IMR-90 (cell line): ENCODE measurements around the gene ACYP2. TPM values are rescaled to one million over a fixed set of nuclear protein-coding genes. Genes with fewer than 3 reads are reported as not detected.

Experiments used
- ATAC-seq: fragments of 200-7000 bp; cut with Tn5 transposase; 2 replicates; pipeline ENCODE4 v1.9.1; 2020; ENCODE audit warnings: low read depth, mild to moderate bottlenecking, moderate library complexity
- BruUV-seq: library from RNA; stranded (reverse); fragments of 400-500 nt; replicated peaks from 2 replicates; lab custom pipeline; 2021; lab: Mats Ljungman, UMichigan
- CTCF ChIA-PET: fragments of 300-600 bp; formaldehyde crosslinking; extraction: SDS; loops from one replicate; lab custom pipeline; 2021; ENCODE audit warnings: antibody characterized with exemption; lab: Yijun Ruan, JAX
- POLR2A ChIA-PET: fragments of 300-600 bp; sonication (Branson Sonifier 250); formaldehyde crosslinking; loops from one replicate; lab custom pipeline; 2022; ENCODE audit warnings: antibody characterized with exemption; ENCODE audit not compliant: unreplicated experiment; lab: Charles Lee
- DNase-seq: peaks from one replicate; pipeline ENCODE4 v3.0.0; 2013
- H2AFZ ChIP-seq: replicated peaks from 2 replicates; pipeline ENCODE3; 2013; ENCODE audit warnings: low read length, mild to moderate bottlenecking; ENCODE audit not compliant: poor library complexity
- H2AK5ac ChIP-seq: 2 replicates; pipeline ENCODE4 v1.6.1; 2013; ENCODE audit warnings: low read depth, low read length, inconsistent platforms
- H2AK9ac ChIP-seq: replicated peaks from 2 replicates; pipeline ENCODE3; 2013; ENCODE audit warnings: mild to moderate bottlenecking, low read depth, low read length, moderate library complexity; ENCODE audit not compliant: poor library complexity
- H2BK120ac ChIP-seq: 2 replicates; pipeline ENCODE4 v1.6.1; 2013; ENCODE audit warnings: low read depth, low read length, inconsistent platforms
- H2BK15ac ChIP-seq: 3 replicates; pipeline ENCODE4 v1.6.1; 2013; ENCODE audit warnings: low read depth, low read length, inconsistent platforms
- H2BK20ac ChIP-seq: 2 replicates; pipeline ENCODE4 v1.6.1; 2013; ENCODE audit warnings: low read depth, mild to moderate bottlenecking, inconsistent platforms, low read length, moderate library complexity
- H2BK5ac ChIP-seq: 2 replicates; pipeline ENCODE4 v1.6.1; 2013; ENCODE audit warnings: mild to moderate bottlenecking, low read depth, low read length, inconsistent platforms; ENCODE audit not compliant: poor library complexity, severe bottlenecking
- H3K14ac ChIP-seq: replicated peaks from 2 replicates; pipeline ENCODE4 v1.6.1; 2013; ENCODE audit warnings: low read depth, low read length, inconsistent platforms
- H3K18ac ChIP-seq: 2 replicates; pipeline ENCODE4 v1.6.1; 2013; ENCODE audit warnings: low read depth, low read length, control low read depth
- H3K23ac ChIP-seq: 2 replicates; pipeline ENCODE4 v1.6.1; 2013; ENCODE audit warnings: low read depth, low read length, inconsistent platforms
- H3K27ac ChIP-seq: 2 replicates; pipeline ENCODE4 v1.5.1; 2013; ENCODE audit warnings: mild to moderate bottlenecking, control low read depth, low read length; ENCODE audit not compliant: insufficient read depth
- H3K27me3 ChIP-seq: 2 replicates; pipeline ENCODE4 v1.6.1; 2013; ENCODE audit warnings: low read length; ENCODE audit not compliant: control insufficient read depth, insufficient read depth
- H3K36me3 ChIP-seq: 2 replicates; pipeline ENCODE4 v1.6.1; 2013; ENCODE audit warnings: low read length, mixed read lengths; ENCODE audit not compliant: control insufficient read depth, insufficient read depth
- H3K4ac ChIP-seq: 2 replicates; pipeline ENCODE4 v1.6.1; 2013; ENCODE audit warnings: low read depth, low read length, inconsistent platforms
- H3K4me1 ChIP-seq: 2 replicates; pipeline ENCODE4 v1.6.1; 2013; ENCODE audit warnings: low read length, mixed read lengths; ENCODE audit not compliant: control insufficient read depth, insufficient read depth
- H3K4me2 ChIP-seq: 2 replicates; pipeline ENCODE4 v1.6.1; 2013; ENCODE audit warnings: low read depth, mild to moderate bottlenecking, control low read depth, low read length, moderate library complexity
- H3K4me3 ChIP-seq: 2 replicates; pipeline ENCODE4 v1.5.1; 2013; ENCODE audit warnings: low read depth, mild to moderate bottlenecking, control low read depth, low read length, moderate library complexity; ENCODE audit not compliant: insufficient read depth
- H3K56ac ChIP-seq: 2 replicates; pipeline ENCODE4 v1.6.1; 2013; ENCODE audit warnings: low read length, inconsistent platforms; ENCODE audit not compliant: insufficient read depth; ENCODE audit errors: extremely low read depth
- H3K79me1 ChIP-seq, 2 experiments: 2 replicates each; pipeline ENCODE4 v1.6.1; 2013; ENCODE audit warnings: low read length in 2 of 2, inconsistent platforms in 1 of 2, low read depth in 1 of 2
- H3K9ac ChIP-seq: 2 replicates; pipeline ENCODE4 v1.6.1; 2013; ENCODE audit warnings: low read depth, low read length, control low read depth
- H3K9me1 ChIP-seq: 2 replicates; pipeline ENCODE4 v1.6.1; 2013; ENCODE audit warnings: low read length, inconsistent platforms; ENCODE audit not compliant: insufficient read depth
- H3K9me3 ChIP-seq: 2 replicates; pipeline ENCODE4 v1.6.1; 2013; ENCODE audit warnings: low read length; ENCODE audit not compliant: control insufficient read depth, insufficient read depth
- H4K20me1 ChIP-seq: 2 replicates; pipeline ENCODE4 v1.6.1; 2013; ENCODE audit warnings: low read length, inconsistent platforms; ENCODE audit not compliant: insufficient read depth
- H4K5ac ChIP-seq: 2 replicates; pipeline ENCODE4 v1.6.1; 2013; ENCODE audit warnings: mild to moderate bottlenecking, low read depth, low read length, control low read depth
- H4K8ac ChIP-seq, 2 experiments: 2 replicates each; pipeline ENCODE4 v1.6.1; 2013; ENCODE audit warnings: low read depth in 2 of 2, low read length in 2 of 2, control low read depth in 1 of 2, inconsistent platforms in 1 of 2
- H4K91ac ChIP-seq: 2 replicates; pipeline ENCODE4 v1.6.1; 2013; ENCODE audit warnings: low read depth, low read length, inconsistent platforms; ENCODE audit not compliant: insufficient read depth
- BHLHE40 ChIP-seq: fragments of 150-350 bp; IDR thresholded peaks from 2 replicates; pipeline ENCODE4 v1.6.1; 2016; ENCODE audit warnings: mild to moderate bottlenecking, low read depth, low read length
- CEBPB ChIP-seq: IDR thresholded peaks from 2 replicates; pipeline ENCODE4 v1.6.1; 2012; ENCODE audit warnings: low read depth, low read length, improper control_type of control experiment
- CHD1 ChIP-seq: IDR thresholded peaks from 2 replicates; pipeline ENCODE4 v1.6.1; 2012; ENCODE audit warnings: low read depth, low read length, improper control_type of control experiment
- FOS ChIP-seq: fragments of 150-350 bp; IDR thresholded peaks from 2 replicates; pipeline ENCODE4 v1.6.1; 2016; ENCODE audit warnings: low read depth, low read length
- MAFK ChIP-seq: IDR thresholded peaks from 2 replicates; pipeline ENCODE4 v1.6.1; 2012; ENCODE audit warnings: low read depth, low read length, improper control_type of control experiment
- MAZ ChIP-seq: IDR thresholded peaks from 2 replicates; pipeline ENCODE4 v1.6.1; 2012; ENCODE audit warnings: low read depth, mild to moderate bottlenecking, low read length, improper control_type of control experiment, moderate library complexity, borderline replicate concordance
- MXI1 ChIP-seq: IDR thresholded peaks from 2 replicates; pipeline ENCODE4 v1.6.1; 2012; ENCODE audit warnings: low read depth, mild to moderate bottlenecking, low read length, moderate library complexity, borderline replicate concordance
- NFE2L2 ChIP-seq: fragments of 150-350 bp; IDR thresholded peaks from 2 replicates; pipeline ENCODE4 v1.6.1; 2016; ENCODE audit warnings: low read depth, mild to moderate bottlenecking, low read length
- POLR2A ChIP-seq: IDR thresholded peaks from 2 replicates; pipeline ENCODE4 v1.6.1; 2012; ENCODE audit warnings: mild to moderate bottlenecking, low read depth, low read length
- RAD21 ChIP-seq: IDR thresholded peaks from 2 replicates; pipeline ENCODE4 v1.6.1; 2012; ENCODE audit warnings: low read length, improper control_type of control experiment
- RCOR1 ChIP-seq: IDR thresholded peaks from 2 replicates; pipeline ENCODE4 v1.6.1; 2012; ENCODE audit warnings: mild to moderate bottlenecking, low read length, improper control_type of control experiment; ENCODE audit not compliant: insufficient replicate concordance
- RFX5 ChIP-seq: IDR thresholded peaks from 2 replicates; pipeline ENCODE4 v1.8.0; 2012; ENCODE audit warnings: low read depth, mild to moderate bottlenecking, low read length, moderate library complexity
- SMC3 ChIP-seq: fragments of 150-350 bp; IDR thresholded peaks from 2 replicates; pipeline ENCODE4 v1.6.1; 2016; ENCODE audit warnings: low read depth, mild to moderate bottlenecking, antibody characterized with exemption, low read length, moderate library complexity
- USF2 ChIP-seq: fragments of 150-350 bp; IDR thresholded peaks from 2 replicates; pipeline ENCODE4 v1.6.1; 2017; ENCODE audit warnings: mild to moderate bottlenecking, antibody characterized with exemption, low read length, low read depth
- WGBS, 2 experiments: methylation state at CpG; one replicate each; pipeline versions ENCODE4 v1.1.5 to v1.1.7; 2013; ENCODE audit warnings: missing lambda C conversion rate in 2 of 2; ENCODE audit not compliant: insufficient read length in 1 of 2; ENCODE audit errors: extremely low coverage in 2 of 2; 5-methylcytosine and 5-hydroxymethylcytosine counted together
- dilution Hi-C: fragments of 300-500 bp; cut with HindIII; formaldehyde crosslinking; loops from one replicate; pipeline ENCODE4 v1.14.3; 2018; ENCODE audit warnings: low sequenced_read_pairs; ENCODE audit not compliant: unreplicated experiment
- in situ Hi-C: fragments of 300-500 bp; cut with MboI; formaldehyde crosslinking; loops from 3 replicates; pipeline ENCODE4 v1.14.3; 2019; ENCODE audit warnings: low sequenced_read_pairs, inconsistent platforms, mixed read lengths
- intact Hi-C: fragments of 100-400 bp; cut with micrococcal nuclease; formaldehyde crosslinking; loops from 2 replicates; pipeline ENCODE4 v1.10.0; 2022
- polyA plus RNA-seq, 3 experiments: library from polyadenylated mRNA; depleted of rRNA; stranded (reverse); fragments of >200 nt; gene quantifications; 2 replicates each; pipeline ENCODE4 v1.2.3, GENCODE V29; 2012; ENCODE audit warnings: low replicate concordance in 1 of 3
- total RNA-seq: library from RNA; depleted of rRNA; stranded (reverse); fragments of >200 nt; gene quantifications from 2 replicates; pipeline ENCODE4 v1.2.3, GENCODE V29; 2012
- TF ChIP-seq, protein P1 (sequence below): conservative IDR thresholded peaks from 2 replicates; pipeline ENCODE4 v1.5.1; 2012; ENCODE audit warnings: mild to moderate bottlenecking, low read depth, low read length, improper control_type of control experiment
- TF ChIP-seq, protein P2 (sequence below): fragments of 150-350 bp; IDR thresholded peaks from 2 replicates; pipeline ENCODE4 v1.6.1; 2016; ENCODE audit warnings: low read depth, mild to moderate bottlenecking, low read length, moderate library complexity, borderline replicate concordance

The ACYP2 gene
- total and polyA plus RNA-seq, 2 of the 4 experiments (the other 2 are of a cell fraction) = 3.9 to 7.4 TPM

- ATAC-seq (no peak), DNase-seq (no peak)
- Histone ChIP-seq H3K14ac (no peak overlapping the region), H4K5ac (no peak overlapping the region), H3K23ac (no peak overlapping the region), H3K27me3 (peaks cover 2% of the 10 kb centered on the region; the same call in 1 of the 2 replicates), H4K20me1 (no peaks in the 10 kb centered on the region), H3K36me3 (no peaks in the 10 kb centered on the region), H3K56ac (no peak overlapping the region), H3K9me1 (no peaks in the 10 kb centered on the region), H3K79me1 (no peaks in the 10 kb centered on the region), H4K8ac (no peak overlapping the region), H2BK15ac (no peak overlapping the region), H3K9ac (no peak overlapping the region), H3K4ac (no peak overlapping the region), H3K9me3 (peaks cover 8% of the 10 kb centered on the region), H3K4me3 (no peak overlapping the region), H2BK120ac (no peak overlapping the region), H2AK5ac (no peak overlapping the region), H2BK5ac (no peak overlapping the region), H3K4me2 (no peak overlapping the region), H2BK20ac (no peak overlapping the region), H4K91ac (no peak overlapping the region), H2AK9ac (no peak overlapping the region), H2AFZ (no peak overlapping the region), H3K18ac (no peak overlapping the region), H3K27ac (no peak overlapping the region), H3K4me1 (no peaks in the 10 kb centered on the region)
- no TSS peak for BruUV-seq
- intact Hi-C loops = no loop called here
- TF ChIP-seq, protein P1, sequence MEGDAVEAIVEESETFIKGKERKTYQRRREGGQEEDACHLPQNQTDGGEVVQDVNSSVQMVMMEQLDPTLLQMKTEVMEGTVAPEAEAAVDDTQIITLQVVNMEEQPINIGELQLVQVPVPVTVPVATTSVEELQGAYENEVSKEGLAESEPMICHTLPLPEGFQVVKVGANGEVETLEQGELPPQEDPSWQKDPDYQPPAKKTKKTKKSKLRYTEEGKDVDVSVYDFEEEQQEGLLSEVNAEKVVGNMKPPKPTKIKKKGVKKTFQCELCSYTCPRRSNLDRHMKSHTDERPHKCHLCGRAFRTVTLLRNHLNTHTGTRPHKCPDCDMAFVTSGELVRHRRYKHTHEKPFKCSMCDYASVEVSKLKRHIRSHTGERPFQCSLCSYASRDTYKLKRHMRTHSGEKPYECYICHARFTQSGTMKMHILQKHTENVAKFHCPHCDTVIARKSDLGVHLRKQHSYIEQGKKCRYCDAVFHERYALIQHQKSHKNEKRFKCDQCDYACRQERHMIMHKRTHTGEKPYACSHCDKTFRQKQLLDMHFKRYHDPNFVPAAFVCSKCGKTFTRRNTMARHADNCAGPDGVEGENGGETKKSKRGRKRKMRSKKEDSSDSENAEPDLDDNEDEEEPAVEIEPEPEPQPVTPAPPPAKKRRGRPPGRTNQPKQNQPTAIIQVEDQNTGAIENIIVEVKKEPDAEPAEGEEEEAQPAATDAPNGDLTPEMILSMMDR = no peak
- no peak for TF ChIP-seq RAD21
- TF ChIP-seq RCOR1 = no peak
- TF ChIP-seq BHLHE40 = no peak
- no peak for TF ChIP-seq FOS
- TF ChIP-seq NFE2L2 = no peak
- no peak for TF ChIP-seq RFX5
- no peak for TF ChIP-seq MXI1
- TF ChIP-seq, protein P2, sequence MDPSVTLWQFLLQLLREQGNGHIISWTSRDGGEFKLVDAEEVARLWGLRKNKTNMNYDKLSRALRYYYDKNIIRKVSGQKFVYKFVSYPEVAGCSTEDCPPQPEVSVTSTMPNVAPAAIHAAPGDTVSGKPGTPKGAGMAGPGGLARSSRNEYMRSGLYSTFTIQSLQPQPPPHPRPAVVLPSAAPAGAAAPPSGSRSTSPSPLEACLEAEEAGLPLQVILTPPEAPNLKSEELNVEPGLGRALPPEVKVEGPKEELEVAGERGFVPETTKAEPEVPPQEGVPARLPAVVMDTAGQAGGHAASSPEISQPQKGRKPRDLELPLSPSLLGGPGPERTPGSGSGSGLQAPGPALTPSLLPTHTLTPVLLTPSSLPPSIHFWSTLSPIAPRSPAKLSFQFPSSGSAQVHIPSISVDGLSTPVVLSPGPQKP = no peak
- TF ChIP-seq CEBPB = no peak
- TF ChIP-seq CHD1 = no peak
- TF ChIP-seq MAFK = no peak
- no peak for TF ChIP-seq MAZ
- no peak for TF ChIP-seq SMC3
- TF ChIP-seq POLR2A = no peak
- TF ChIP-seq USF2 = no peak
- WGBS, 2 experiments = no CpG with 5 or more reads among the region's 2 CpGs
- POLR2A ChIA-PET = no interaction called here
- in situ Hi-C loops = no loop called here
- dilution Hi-C loops = no loop called here
- CTCF ChIA-PET = interaction anchor here (1.0 kb wide), 1 partner anchor 12 kb away, joined by 3 read pairs; no protein-coding TSS in a partner anchor
These were observed 205.6 kb downstream of the ACYP2 start for GRCh38 chr2:54321047-54321446.
